OCI-M2 (cell line): ENCODE results near the gene CCDC34.

ENCODE experiments used
- DNase-seq: peaks from one replicate; lab custom pipeline; 2025; ENCODE audit not compliant: unreplicated experiment; lab: John Stamatoyannopoulos, UW

The CCDC34 gene

GRCh38 chr11:27362749-27363575 lies at the start of gene CCDC34:
CCDC34 (minus strand) TSS chr11:27363215; CDS start chr11:27363194, 21 bp downstream.
- peak; percentile 39 for DNase-seq

- no peak for DNase-seq
Observed at GRCh38 chr11:27412192-27412691, 49.2 kb upstream of the CCDC34 start.

- DNase-seq: no peak
Observed at GRCh38 chr11:27411328-27411727, 48.3 kb upstream of the CCDC34 start.

- no peak for DNase-seq
Observed at GRCh38 chr11:27410272-27410671, 47.3 kb upstream of the CCDC34 start.

GRCh38 chr11:27409742-27410141 lies 46.7 kb upstream of the CCDC34 start:
- no peak for DNase-seq

- DNase-seq: no peak
Observed at GRCh38 chr11:27409049-27409448, 46.0 kb upstream of the CCDC34 start.

GRCh38 chr11:27408246-27408800 lies 45.3 kb upstream of the CCDC34 start:
- no peak for DNase-seq

GRCh38 chr11:27406498-27407354 lies 43.7 kb upstream of the CCDC34 start:
- DNase-seq: no peak

GRCh38 chr11:27405134-27405533 lies 42.1 kb upstream of the CCDC34 start:
- DNase-seq: no peak

GRCh38 chr11:27404427-27404826 lies 41.4 kb upstream of the CCDC34 start:
- no peak for DNase-seq

GRCh38 chr11:27403195-27403594 lies 40.2 kb upstream of the CCDC34 start:
- no peak for DNase-seq

GRCh38 chr11:27402450-27402849 lies 39.4 kb upstream of the CCDC34 start:
- no peak for DNase-seq

GRCh38 chr11:27401833-27402316 lies 38.9 kb upstream of the CCDC34 start:
- no peak for DNase-seq

- DNase-seq: no peak
Observed at GRCh38 chr11:27401280-27401832, 38.3 kb upstream of the CCDC34 start.

GRCh38 chr11:27398400-27398770 lies 35.4 kb upstream of the CCDC34 start:
- DNase-seq: no peak

- DNase-seq: no peak
Observed at GRCh38 chr11:27397624-27398399, 34.8 kb upstream of the CCDC34 start.

GRCh38 chr11:27396259-27396839 lies 33.3 kb upstream of the CCDC34 start:
- no peak for DNase-seq

GRCh38 chr11:27395556-27396258 lies 32.7 kb upstream of the CCDC34 start:
- DNase-seq: no peak

GRCh38 chr11:27394781-27395228 lies 31.8 kb upstream of the CCDC34 start:
- DNase-seq: no peak
